CD14-positive monocyte (primary cell): ENCODE results near the gene ATP7A. TPM values are rescaled to one million over a fixed set of nuclear protein-coding genes. Genes with fewer than 3 reads are reported as not detected.

Source experiments
- DNase-seq, 3 donors: peaks; one replicate each; pipeline ENCODE4 v3.0.0-alpha.2; 2011 to 2022
- H2AFZ ChIP-seq: 2 replicates; pipeline ENCODE4 v1.6.0; 2012; ENCODE audit warnings: mild to moderate bottlenecking, low read depth, low read length, inconsistent platforms; ENCODE audit not compliant: insufficient read depth, poor library complexity, severe bottlenecking
- H3K27ac ChIP-seq, 2 donors: 1 replicate in 1 of 2; 2 replicates in 1 of 2; pipeline ENCODE4 v1.5.1; 2012 to 2013; ENCODE audit warnings: low read length in 2 of 2, control low read depth in 1 of 2, inconsistent platforms in 1 of 2, low read depth in 1 of 2, mild to moderate bottlenecking in 1 of 2
- H3K27me3 ChIP-seq, 2 donors: one replicate each; pipeline versions ENCODE4 v1.6.0 to v1.6.1; 2011 to 2013; ENCODE audit warnings: low read length in 2 of 2; ENCODE audit not compliant: control insufficient read depth in 2 of 2, insufficient read depth in 2 of 2
- H3K36me3 ChIP-seq, 2 donors: replicated peaks in 1 of 2; 1 replicate in 1 of 2; 2 replicates in 1 of 2; pipeline versions ENCODE4 v1.5.1 to v1.6.1; 2012 to 2013; ENCODE audit warnings: low read length in 2 of 2, control low read depth in 1 of 2, inconsistent platforms in 1 of 2, mild to moderate bottlenecking in 1 of 2; ENCODE audit not compliant: insufficient read depth in 2 of 2, control insufficient read depth in 1 of 2
- H3K4me1 ChIP-seq, 2 donors: 1 replicate in 1 of 2; 2 replicates in 1 of 2; pipeline versions ENCODE4 v1.5.1 to v1.6.1; 2012 to 2013; ENCODE audit warnings: low read length in 2 of 2, control low read depth in 1 of 2, inconsistent platforms in 1 of 2, mild to moderate bottlenecking in 1 of 2, moderate library complexity in 1 of 2; ENCODE audit not compliant: insufficient read depth in 2 of 2, control insufficient read depth in 1 of 2
- H3K4me2 ChIP-seq: replicated peaks from 2 replicates; pipeline ENCODE3; 2012; ENCODE audit warnings: low read length, moderate library complexity, mild to moderate bottlenecking; ENCODE audit not compliant: poor library complexity, severe bottlenecking; ENCODE audit errors: extremely low read depth
- H3K4me3 ChIP-seq, 3 experiments: fragments of 200-600 bp in 1 of 3; sonication (generic) in 1 of 3; replicated peaks in 1 of 3; 1 replicate in 2 of 3; 2 replicates in 1 of 3; pipeline ENCODE4 v1.5.1; 2011 to 2013; ENCODE audit warnings: low read length in 3 of 3, mild to moderate bottlenecking in 3 of 3, control low read depth in 2 of 3, low read depth in 2 of 3, inconsistent platforms in 1 of 3, moderate library complexity in 1 of 3
- H3K79me2 ChIP-seq: 2 replicates; pipeline ENCODE4 v1.6.0; 2012; ENCODE audit warnings: mild to moderate bottlenecking, control low read depth, inconsistent platforms, low read length, moderate library complexity; ENCODE audit not compliant: insufficient read depth
- H3K9ac ChIP-seq: 2 replicates; pipeline ENCODE4 v1.6.0; 2017; ENCODE audit warnings: low read length, mild to moderate bottlenecking; ENCODE audit not compliant: insufficient read depth, poor library complexity, severe bottlenecking
- H3K9me3 ChIP-seq, 2 donors: replicated peaks in 1 of 2; 1 replicate in 1 of 2; 2 replicates in 1 of 2; pipeline versions ENCODE4 v1.5.1 to v1.6.1; 2012 to 2013; ENCODE audit warnings: low read length in 2 of 2, control low read depth in 1 of 2; ENCODE audit not compliant: control insufficient read depth in 1 of 2, insufficient read depth in 1 of 2
- H4K20me1 ChIP-seq: 2 replicates; pipeline ENCODE4 v1.6.0; 2012; ENCODE audit warnings: mild to moderate bottlenecking, low read length, control low read depth, moderate library complexity; ENCODE audit not compliant: insufficient read depth
- H3K27ac Mint-ChIP-seq, 7 donors: one replicate each; pipeline ENCODE4 v1.8.0; 2020; ENCODE audit warnings: mild to moderate bottlenecking in 7 of 7, mixed read lengths in 7 of 7, moderate library complexity in 6 of 7, inconsistent platforms in 2 of 7
- H3K27me3 Mint-ChIP-seq, 3 donors: one replicate each; pipeline ENCODE4 v1.8.0; 2021 to 2022; ENCODE audit warnings: low read depth in 3 of 3, mild to moderate bottlenecking in 3 of 3, mixed read lengths in 3 of 3, moderate library complexity in 3 of 3, inconsistent platforms in 1 of 3
- H3K36me3 Mint-ChIP-seq, 2 donors: one replicate each; pipeline ENCODE4 v1.8.0; 2020; ENCODE audit warnings: mixed read lengths in 2 of 2, inconsistent platforms in 1 of 2, mild to moderate bottlenecking in 1 of 2
- H3K4me1 Mint-ChIP-seq: one replicate; pipeline ENCODE4 v1.8.0; 2020; ENCODE audit warnings: mild to moderate bottlenecking, mixed read lengths
- H3K4me3 Mint-ChIP-seq, 2 donors: one replicate each; pipeline ENCODE4 v1.8.0; 2020; ENCODE audit warnings: mild to moderate bottlenecking in 2 of 2, mixed read lengths in 2 of 2, moderate library complexity in 1 of 2
- H3K9me3 Mint-ChIP-seq, 7 donors: one replicate each; pipeline ENCODE4 v1.8.0; 2020 to 2022; ENCODE audit warnings: mixed read lengths in 7 of 7, mild to moderate bottlenecking in 6 of 7, moderate library complexity in 6 of 7, inconsistent platforms in 2 of 7
- CTCF ChIP-seq: fragments of 200-600 bp; IDR thresholded peaks from one replicate; pipeline ENCODE4 v1.8.0; 2022; ENCODE audit warnings: antibody characterized with exemption, mild to moderate bottlenecking
- WGBS: methylation state at CpG from one replicate; pipeline ENCODE4 v1.1.5; 2013; ENCODE audit warnings: missing lambda C conversion rate; ENCODE audit not compliant: insufficient coverage; 5-methylcytosine and 5-hydroxymethylcytosine counted together
- intact Hi-C, 2 donors: fragments of 100-400 bp; cut with micrococcal nuclease; formaldehyde crosslinking; loops; one replicate each; pipeline versions ENCODE4 v1.15.0 to v1.15.1; 2023
- polyA plus RNA-seq, 3 donors: library from polyadenylated mRNA; depleted of rRNA in 1 of 3; unstranded in 2 of 3; stranded (reverse) in 1 of 3; fragments of 300-500 nt in 2 of 3; fragments of >200 nt in 1 of 3; fragmentation: Illumina TruSeq in 2 of 3; gene quantifications; 1 replicate in 2 of 3; 2 replicates in 1 of 3; pipeline ENCODE4 v1.2.3, GENCODE V29; 2012 to 2021

The ATP7A gene
- polyA plus RNA-seq, 3 donors = 2.3 to 3.8 (median 2.8) TPM

GRCh38 chrX:78046362-78046761 lies 135.9 kb downstream of the ATP7A start:
- intact Hi-C loops = no loop called here

DNA sequence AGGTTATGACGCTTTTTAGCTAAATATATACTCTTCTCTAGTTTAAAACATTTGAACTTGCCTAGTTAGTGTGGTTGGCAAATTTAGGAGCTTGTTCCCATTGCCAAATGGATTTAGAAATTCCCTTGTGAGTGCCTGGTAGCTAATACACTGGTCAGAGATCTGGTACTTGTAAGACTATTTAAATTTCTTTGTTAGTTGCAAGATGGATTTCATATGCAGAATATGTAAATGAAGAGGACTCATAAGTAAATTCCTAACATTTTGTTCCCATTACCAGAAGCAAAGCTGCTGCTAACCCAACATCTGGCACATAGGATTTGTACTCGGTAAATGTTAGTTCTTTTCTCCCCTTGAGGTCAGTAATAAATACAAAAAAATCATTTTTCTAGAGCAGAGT lies 137.6 kb downstream of the ATP7A start:
- Histone ChIP-seq H3K36me3 (peaks cover 3 to 7% of the 10 kb centered on the region in 2 donors), H3K9ac (no peak overlapping the region), H3K27ac (no peak overlapping the region), H3K9me3 (no peaks in the 10 kb centered on the region), H3K79me2 (no peaks in the 10 kb centered on the region), H3K27me3 (no peaks in the 10 kb centered on the region), H4K20me1 (no peaks in the 10 kb centered on the region), H3K4me2 (no peak overlapping the region), H2AFZ (no peak overlapping the region), H3K4me1 (no peaks in the 10 kb centered on the region), H3K4me3 (no peak overlapping the region)
- no peak for DNase-seq
- H3K36me3 Mint-ChIP-seq = peaks cover 16 to 19% of the 10 kb centered on the region in 2 donors
- no peak overlapping the region for H3K27ac Mint-ChIP-seq
- intact Hi-C loops = no loop called here
- H3K9me3 Mint-ChIP-seq = peaks cover 0 to 5% (median 2%) of the 10 kb centered on the region in 7 donors
- H3K4me3 Mint-ChIP-seq = no peak overlapping the region
- no CpG with 5 or more reads among the region's 2 CpGs for WGBS
- TF ChIP-seq CTCF = no peak
- H3K4me1 Mint-ChIP-seq = no peaks in the 10 kb centered on the region
- no peaks in the 10 kb centered on the region for H3K27me3 Mint-ChIP-seq

More at GRCh38 chrX:78046362-78046761, 135.9 kb downstream of the ATP7A start:
- H3K9ac ChIP-seq = no peak overlapping the region
- H3K36me3 Mint-ChIP-seq = peaks cover 19 to 22% of the 10 kb centered on the region in 2 donors
- no peaks in the 10 kb centered on the region for H3K9me3 ChIP-seq
- peaks cover 3 to 10% of the 10 kb centered on the region in 2 donors for H3K36me3 ChIP-seq
- no peaks in the 10 kb centered on the region for H3K9me3 Mint-ChIP-seq
- H3K4me3 ChIP-seq = no peak overlapping the region
- TF ChIP-seq CTCF = no peak
- no peak overlapping the region for H3K4me2 ChIP-seq
- no peaks in the 10 kb centered on the region for H3K27me3 ChIP-seq
- no peaks in the 10 kb centered on the region for H3K4me1 ChIP-seq
- H3K27ac ChIP-seq = no peak overlapping the region
- H2AFZ ChIP-seq = no peak overlapping the region
- H4K20me1 ChIP-seq = no peaks in the 10 kb centered on the region
- H3K4me1 Mint-ChIP-seq = no peaks in the 10 kb centered on the region
- WGBS = no CpG with 5 or more reads among the region's 4 CpGs
- no peak overlapping the region for H3K4me3 Mint-ChIP-seq
- DNase-seq = no peak
- H3K27me3 Mint-ChIP-seq = no peaks in the 10 kb centered on the region
- no peak overlapping the region for H3K27ac Mint-ChIP-seq
- H3K79me2 ChIP-seq = no peaks in the 10 kb centered on the region
